DOHH2 (cell line): ENCODE data around the gene STON2.

Experiments
- H3F3A ChIP-seq: fragments of 200-600 bp; sonication (generic), shearing (Covaris generic); 2 replicates; pipeline ENCODE4 v1.6.0; 2016; ENCODE audit warnings: antibody characterized with exemption, mild to moderate bottlenecking; ENCODE audit not compliant: control insufficient read depth, insufficient read depth
- H3K27ac ChIP-seq: fragments of 200-600 bp; sonication (generic); 2 replicates; pipeline ENCODE4 v1.5.1; 2014; ENCODE audit warnings: low read depth, mild to moderate bottlenecking, low read length, moderate library complexity
- H3K27me3 ChIP-seq: fragments of 200-600 bp; sonication (generic); 2 replicates; pipeline ENCODE4 v1.6.1; 2014; ENCODE audit warnings: mild to moderate bottlenecking, low read length, mixed read lengths; ENCODE audit not compliant: control insufficient read depth
- H3K36me3 ChIP-seq: fragments of 200-600 bp; sonication (generic); 2 replicates; pipeline ENCODE4 v1.6.1; 2014; ENCODE audit warnings: mild to moderate bottlenecking, low read length, moderate library complexity, mixed read lengths; ENCODE audit not compliant: control insufficient read depth
- H3K4me1 ChIP-seq: fragments of 200-600 bp; sonication (generic); 2 replicates; pipeline ENCODE4 v1.6.1; 2014; ENCODE audit warnings: mild to moderate bottlenecking, low read length, mixed read lengths; ENCODE audit not compliant: control insufficient read depth
- H3K4me2 ChIP-seq: fragments of 200-600 bp; sonication (generic); 2 replicates; pipeline ENCODE4 v1.6.0; 2014; ENCODE audit warnings: mild to moderate bottlenecking, low read length, moderate library complexity
- H3K4me3 ChIP-seq: fragments of 200-600 bp; sonication (generic); 2 replicates; pipeline ENCODE4 v1.5.1; 2014; ENCODE audit warnings: mild to moderate bottlenecking, low read length, mixed read lengths
- H3K79me2 ChIP-seq: fragments of 200-600 bp; sonication (generic); 2 replicates; pipeline ENCODE4 v1.6.1; 2014; ENCODE audit warnings: mild to moderate bottlenecking, low read length, mixed read lengths; ENCODE audit not compliant: control insufficient read depth
- H3K9me2 ChIP-seq: fragments of 200-600 bp; sonication (generic); replicated peaks from 2 replicates; pipeline ENCODE4 v1.6.1; 2014; ENCODE audit warnings: mild to moderate bottlenecking, low read length, mixed read lengths; ENCODE audit not compliant: control insufficient read depth
- H3K9me3 ChIP-seq: fragments of 200-600 bp; sonication (generic); 2 replicates; pipeline ENCODE4 v1.6.1; 2014; ENCODE audit warnings: antibody characterized with exemption, low read length, mixed read lengths; ENCODE audit not compliant: control insufficient read depth, insufficient read depth
- H4K20me1 ChIP-seq: fragments of 200-600 bp; sonication (generic); 2 replicates; pipeline ENCODE4 v1.6.0; 2014; ENCODE audit warnings: low read depth, mild to moderate bottlenecking, antibody characterized with exemption, low read length, moderate library complexity; ENCODE audit not compliant: control insufficient read depth, insufficient read depth
- CTCF ChIP-seq: fragments of 200-600 bp; sonication (generic); IDR thresholded peaks from one replicate; pipeline ENCODE4 v1.5.1; 2014; ENCODE audit warnings: antibody characterized with exemption, mild to moderate bottlenecking, low read depth, low read length; ENCODE audit not compliant: poor library complexity, severe bottlenecking
- EZH2phosphoT487 ChIP-seq: fragments of 200-600 bp; sonication (generic); IDR thresholded peaks from 2 replicates; pipeline ENCODE4 v1.6.1; 2017; ENCODE audit warnings: borderline replicate concordance, mild to moderate bottlenecking, antibody characterized with exemption, low read length, moderate library complexity, mixed read lengths

STON2 gene

GRCh38 chr14:81273521-81273920 is 126.6 kb downstream of the STON2 start:
- H4K20me1 ChIP-seq = no peaks in the 10 kb centered on the region
- no peak for TF ChIP-seq CTCF
- no peak for TF ChIP-seq EZH2phosphoT487
- no peaks in the 10 kb centered on the region for H3K79me2 ChIP-seq
- H3K27ac ChIP-seq = no peak overlapping the region
- H3F3A ChIP-seq = no peaks in the 10 kb centered on the region
- peaks cover 17% of the 10 kb centered on the region for H3K4me1 ChIP-seq
- no peaks in the 10 kb centered on the region for H3K9me2 ChIP-seq
- H3K27me3 ChIP-seq = peaks cover 35% of the 10 kb centered on the region
- H3K4me2 ChIP-seq = no peak overlapping the region
- no peaks in the 10 kb centered on the region for H3K9me3 ChIP-seq
- no peak overlapping the region for H3K4me3 ChIP-seq
- no peaks in the 10 kb centered on the region for H3K36me3 ChIP-seq

GRCh38 chr14:81272317-81272716 is 127.8 kb downstream of the STON2 start:
- Histone ChIP-seq H4K20me1 (no peaks in the 10 kb centered on the region), H3K4me3 (no peak overlapping the region), H3K27ac (no peak overlapping the region), H3K36me3 (no peaks in the 10 kb centered on the region), H3K27me3 (peaks cover 37% of the 10 kb centered on the region), H3K9me2 (no peaks in the 10 kb centered on the region), H3K4me1 (peaks cover 17% of the 10 kb centered on the region), H3F3A (no peaks in the 10 kb centered on the region), H3K79me2 (no peaks in the 10 kb centered on the region), H3K9me3 (no peaks in the 10 kb centered on the region), H3K4me2 (no peak overlapping the region)
- no peak for TF ChIP-seq EZH2phosphoT487

DNA sequence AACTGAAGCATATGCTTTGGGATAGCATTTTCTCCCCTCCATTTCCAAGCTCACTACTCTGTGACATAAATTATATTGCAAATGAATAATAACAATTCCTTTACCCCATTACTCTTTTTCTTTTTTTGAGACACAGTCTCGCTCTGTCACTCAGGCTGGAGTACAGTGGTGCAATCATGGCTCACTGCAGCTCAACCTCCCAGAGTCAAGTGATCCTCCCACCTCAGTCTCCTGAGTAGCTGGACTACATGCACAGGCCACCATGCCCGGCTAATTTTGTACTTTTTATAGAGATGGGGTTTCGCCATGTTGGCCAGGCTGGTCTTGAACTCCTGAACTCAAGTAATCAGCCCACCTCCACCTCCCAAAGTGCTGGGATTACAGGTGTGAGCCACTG is 130.1 kb downstream of the STON2 start:
- no peak overlapping the region for H3K27ac ChIP-seq
- no peaks in the 10 kb centered on the region for H4K20me1 ChIP-seq
- H3K4me1 ChIP-seq = peaks cover 3% of the 10 kb centered on the region; the same call in 1 of the 2 replicates
- no peaks in the 10 kb centered on the region for H3K9me2 ChIP-seq
- peaks cover 35% of the 10 kb centered on the region for H3K27me3 ChIP-seq
- no peaks in the 10 kb centered on the region for H3K79me2 ChIP-seq
- no peaks in the 10 kb centered on the region for H3K36me3 ChIP-seq
- TF ChIP-seq CTCF = no peak
- no peak for TF ChIP-seq EZH2phosphoT487
- H3K4me3 ChIP-seq = no peak overlapping the region
- H3K9me3 ChIP-seq = no peaks in the 10 kb centered on the region
- no peak overlapping the region for H3K4me2 ChIP-seq
- H3F3A ChIP-seq = no peaks in the 10 kb centered on the region

DNA sequence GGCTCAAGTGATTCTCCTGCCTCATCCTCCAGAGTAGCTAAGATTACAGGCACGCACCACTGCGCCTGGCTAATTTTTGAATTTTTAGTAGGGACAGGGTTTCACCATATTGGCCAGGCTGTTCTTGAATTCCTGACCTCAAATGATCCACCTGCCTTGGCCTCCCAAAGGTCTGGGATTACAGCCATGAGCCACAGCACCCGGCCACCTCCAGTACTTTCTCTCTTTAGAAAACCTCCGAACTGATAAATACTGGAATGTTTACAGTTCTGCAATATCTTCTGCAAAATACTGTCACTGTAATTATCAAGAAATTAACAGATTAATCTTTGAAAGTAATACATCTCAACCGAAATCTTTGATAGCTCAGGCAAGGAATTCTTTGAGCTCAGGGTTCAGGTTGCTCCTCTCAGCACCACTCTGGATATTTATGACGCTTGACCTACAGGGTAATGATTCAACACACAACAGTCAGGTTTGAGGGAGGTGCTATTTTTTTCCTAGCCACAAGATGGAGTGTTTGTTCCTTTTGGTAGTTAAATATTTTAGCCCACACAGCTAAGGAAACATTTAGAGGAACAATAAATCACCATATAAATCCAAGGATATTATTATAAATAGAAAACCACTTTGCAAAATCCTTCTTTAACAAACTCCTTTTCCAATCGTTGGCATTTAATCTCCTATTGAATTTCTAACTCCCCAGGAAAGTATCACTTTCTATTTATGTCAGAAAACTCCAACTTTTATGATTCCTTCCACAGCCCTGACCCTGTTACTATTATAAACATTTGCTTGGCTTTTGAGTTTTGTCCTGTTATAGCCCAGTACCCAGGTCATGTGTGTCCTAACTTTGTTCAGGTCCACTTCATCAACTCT is 130.8 kb downstream of the STON2 start:
- TF ChIP-seq EZH2phosphoT487 (no peak), CTCF (peak; percentile 64)
- Histone ChIP-seq H3K27ac (no peak overlapping the region), H3K4me2 (no peak overlapping the region), H3K36me3 (no peaks in the 10 kb centered on the region), H3K4me1 (peaks cover 3% of the 10 kb centered on the region; the same call in 1 of the 2 replicates), H3K9me3 (no peaks in the 10 kb centered on the region), H4K20me1 (no peaks in the 10 kb centered on the region), H3K9me2 (no peaks in the 10 kb centered on the region), H3K27me3 (peaks cover 32% of the 10 kb centered on the region), H3K79me2 (no peaks in the 10 kb centered on the region), H3K4me3 (no peak overlapping the region), H3F3A (no peaks in the 10 kb centered on the region)
